GM19099 (cell line): Measurements from ENCODE around the gene ITGAX.

Experiments used
- POLR2A ChIP-seq: IDR thresholded peaks from 3 replicates; pipeline ENCODE4 v1.6.1; 2011; ENCODE audit warnings: low read depth; ENCODE audit not compliant: insufficient read length; ENCODE audit errors: extremely low read depth

The ITGAX gene

GRCh38 chr16:31382485-31383161, 27.6 kb downstream of the ITGAX start:
- no peak for TF ChIP-seq POLR2A

GRCh38 chr16:31385680-31386079, 30.7 kb downstream of the ITGAX start:
- no peak for TF ChIP-seq POLR2A

- TF ChIP-seq POLR2A: no peak
These were observed 31.4 kb downstream of the ITGAX start for GRCh38 chr16:31386157-31386984.

- TF ChIP-seq POLR2A: no peak
These were observed 33.6 kb downstream of the ITGAX start for GRCh38 chr16:31388535-31388934.

GRCh38 chr16:31390504-31391041, 35.6 kb downstream of the ITGAX start:
- TF ChIP-seq POLR2A: no peak

GRCh38 chr16:31393056-31393455, 38.1 kb downstream of the ITGAX start, which contains the start of gene ITGAD:
Gene ITGAD (plus strand): TSS chr16:31393335. CDS start chr16:31393361, 26 bp downstream.
- no peak for TF ChIP-seq POLR2A

GRCh38 chr16:31395647-31396046, 40.7 kb downstream of the ITGAX start:
- TF ChIP-seq POLR2A: no peak

GRCh38 chr16:31397096-31397660, 42.2 kb downstream of the ITGAX start:
- no peak for TF ChIP-seq POLR2A

GRCh38 chr16:31397701-31398100, 42.7 kb downstream of the ITGAX start:
- no peak for TF ChIP-seq POLR2A

- TF ChIP-seq POLR2A: no peak
These were observed 45.2 kb downstream of the ITGAX start for GRCh38 chr16:31400191-31400590.

- TF ChIP-seq POLR2A: no peak
These were observed 46.5 kb downstream of the ITGAX start for GRCh38 chr16:31401436-31401835.

GRCh38 chr16:31402687-31403086, 47.7 kb downstream of the ITGAX start:
- no peak for TF ChIP-seq POLR2A

GRCh38 chr16:31403590-31404352, 48.8 kb downstream of the ITGAX start:
- TF ChIP-seq POLR2A: no peak

GRCh38 chr16:31404353-31405064, 49.5 kb downstream of the ITGAX start:
- no peak for TF ChIP-seq POLR2A
